Measurements from ENCODE around the gene ASS1.

GRCh38 chr9:130443456-130443801 lies 1.3 kb upstream of the ASS1 start:
- TF ChIP-seq POLR2A (IDR thresholded peaks at IDR 0.05; ENCODE audit: low read length) (no peak), GATA1 (IDR thresholded peaks at IDR 0.05; ENCODE audit: low read depth, low read length) (no peak)
